Measurements from ENCODE around the gene EIF1B. TPM values are rescaled to one million over a fixed set of nuclear protein-coding genes. Genes with fewer than 3 reads are reported as not detected.
A peak's percentile ranks its signal among the peaks of the same experiment; 100 is the strongest.

Gene EIF1B
- total RNA-seq, 1 experiment from 2014 or later: 10.0 TPM

DNA sequence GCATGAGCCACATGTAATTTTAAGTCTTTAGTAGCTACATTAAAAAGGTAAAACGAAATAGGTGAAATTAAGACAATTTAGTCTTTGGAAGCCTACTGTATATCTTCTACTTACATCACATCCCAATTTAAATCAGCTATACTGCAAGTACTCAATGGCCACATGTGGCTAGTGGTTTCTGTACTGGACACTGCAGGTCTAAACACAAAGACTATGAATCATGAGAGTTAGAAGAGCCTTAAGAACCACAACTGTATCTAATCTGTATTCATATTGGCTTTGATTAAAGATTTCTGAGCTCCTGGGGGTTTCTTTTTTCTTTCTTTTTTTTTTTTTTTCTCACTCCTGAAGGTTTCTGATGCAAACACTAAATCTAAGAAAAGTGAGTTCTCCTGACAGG is 2.3 kb upstream of the EIF1B start:
- ChIA-PET POLR2A (ENCODE audit: unreplicated experiment) (interaction anchor here (0.6 kb wide), 1 partner anchor 1277 kb away, joined by 3 read pairs; no protein-coding TSS in a partner anchor), CTCF (interaction anchor here (0.6 kb wide), 1 partner anchor 161 kb away, joined by 7 read pairs; no protein-coding TSS in a partner anchor)
- H3K27me3 ChIP-seq (ENCODE audit: low read length): no peaks in the 10 kb centered on the region
- TF ChIP-seq EZH2 (IDR thresholded peaks at IDR 0.05; ENCODE audit: low read length, unreplicated experiment): no peak
- H3K9me2 ChIP-seq (replicated peaks; ENCODE audit: low read length): no peaks in the 10 kb centered on the region
- H3K79me2 ChIP-seq (ENCODE audit: low read length): peaks cover 20% of the 10 kb centered on the region
- no peaks in the 10 kb centered on the region for H3K9me3 ChIP-seq (ENCODE audit: low read length)
- no peaks in the 10 kb centered on the region for H3F3A ChIP-seq (ENCODE audit: low read length, unreplicated experiment)
- intact Hi-C loops (cut with micrococcal nuclease): no loop called here
- no TSS peak for BruUV-seq (replicated peaks)
- no peak overlapping the region for H3K9ac ChIP-seq (ENCODE audit: low read length)
- H2AFZ ChIP-seq (ENCODE audit: low read length): no peak overlapping the region
- ATAC-seq (no peak), DNase-seq (no peak)
- H3K36me3 ChIP-seq (ENCODE audit: low read depth, low read length): peaks cover 10% of the 10 kb centered on the region; the same call in 1 of the 2 replicates
- no peaks in the 10 kb centered on the region for H4K20me1 ChIP-seq (ENCODE audit: low read length)
- no peak overlapping the region for H3K4me2 ChIP-seq (ENCODE audit: low read length)
- H3K4me3 ChIP-seq (ENCODE audit: low read length): no peak overlapping the region
- peaks cover 14% of the 10 kb centered on the region; the same call in 1 of the 2 replicates for H3K4me1 ChIP-seq (ENCODE audit: insufficient read depth, low read length)
- H3K27ac ChIP-seq (ENCODE audit: low read length): no peak overlapping the region

DNA sequence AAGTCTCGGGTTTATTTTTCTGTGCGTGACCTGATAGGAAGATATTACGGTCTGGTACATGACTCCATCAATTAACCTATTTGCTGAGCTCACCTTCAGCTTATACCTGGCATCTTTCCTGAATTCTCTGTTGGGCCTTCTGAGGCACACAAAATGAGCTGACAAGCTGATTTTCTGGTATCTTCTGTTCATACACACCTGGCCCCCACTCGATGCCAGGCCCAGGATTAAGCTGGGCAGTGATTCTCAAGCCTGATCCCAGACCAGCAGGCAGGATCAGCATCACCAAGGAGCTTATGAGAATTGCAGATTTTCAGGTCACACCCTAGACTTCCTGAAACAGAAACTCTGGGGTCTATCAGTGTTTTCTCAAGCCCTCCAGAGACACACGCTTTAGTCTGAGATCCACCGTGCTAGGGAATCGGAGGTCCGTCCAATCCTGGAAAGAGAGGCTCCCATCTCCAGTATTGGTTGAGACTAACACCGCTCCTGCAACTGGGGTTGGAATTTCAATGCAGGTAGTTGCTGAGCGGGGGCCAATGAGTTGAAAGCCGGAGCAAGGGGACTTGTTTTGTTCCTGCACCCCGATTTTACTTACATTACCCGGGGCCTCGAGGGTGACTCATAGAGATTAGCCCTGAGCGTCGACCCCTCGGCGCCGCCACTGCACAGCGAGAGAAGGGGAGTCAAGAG is 636 bp upstream of the EIF1B start:
- POLR2A ChIA-PET (ENCODE audit: unreplicated experiment): no interaction called here
- TSS peak; percentile 76 for BruUV-seq (replicated peaks)
- no peak overlapping the region for H3K27ac ChIP-seq (ENCODE audit: low read length)

DNA sequence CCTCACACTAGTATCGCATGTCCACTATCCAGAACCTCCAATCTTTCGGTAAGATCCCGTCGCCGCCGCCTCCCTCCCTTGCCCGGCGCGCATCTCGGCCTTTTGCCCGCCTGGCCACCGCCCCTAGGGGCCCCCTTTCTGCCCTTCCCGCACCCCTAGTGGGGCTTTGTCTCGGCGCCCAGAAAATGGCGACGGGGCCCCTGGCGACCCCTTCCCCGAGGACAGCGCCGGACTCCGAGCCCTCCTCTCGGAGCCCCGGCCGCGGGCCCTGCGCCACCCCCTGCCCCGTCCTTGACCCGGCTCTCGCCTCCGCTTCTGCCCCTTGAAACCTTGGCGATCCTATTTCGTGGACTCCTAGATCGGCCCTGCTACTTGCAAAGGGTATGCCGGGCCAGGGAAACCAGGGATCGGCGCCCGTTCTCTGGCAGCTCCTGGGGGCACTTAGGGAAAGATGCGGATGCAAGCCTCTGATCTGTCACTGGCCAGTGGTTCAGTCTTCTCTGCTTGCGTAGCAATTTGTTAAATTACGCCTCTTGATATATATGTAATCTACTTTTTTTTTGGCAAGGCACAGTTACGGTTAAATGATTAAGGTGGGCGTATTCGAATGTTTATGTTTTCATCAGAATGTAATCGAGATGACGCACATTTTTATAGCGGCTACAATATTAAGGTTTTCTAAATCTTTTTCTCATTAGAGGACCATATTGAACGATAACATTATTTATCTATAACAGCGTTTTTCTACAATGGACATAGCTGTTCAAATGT is 603 bp downstream of the EIF1B start:
- H3K27ac ChIP-seq (ENCODE audit: low read length): peak overlapping the region; percentile 25; the same call in 1 of the 2 replicates
- H3K9me2 ChIP-seq (replicated peaks; ENCODE audit: low read length): no peaks in the 10 kb centered on the region
- peak overlapping the region; percentile 96 for H2AFZ ChIP-seq (ENCODE audit: low read length)
- ATAC-seq: peak; percentile 40
- peak overlapping the region; percentile 93 for H3K4me3 ChIP-seq (ENCODE audit: low read length)
- no peaks in the 10 kb centered on the region for H3F3A ChIP-seq (ENCODE audit: low read length, unreplicated experiment)
- peaks cover 20% of the 10 kb centered on the region for H3K79me2 ChIP-seq (ENCODE audit: low read length)
- CTCF ChIA-PET: no interaction called here
- peak overlapping the region; percentile 86 for H3K4me2 ChIP-seq (ENCODE audit: low read length)
- peak overlapping the region; percentile 90 for H3K9ac ChIP-seq (ENCODE audit: low read length)
- H3K9me3 ChIP-seq (ENCODE audit: low read length): no peaks in the 10 kb centered on the region
- H4K20me1 ChIP-seq (ENCODE audit: low read length): no peaks in the 10 kb centered on the region
- TF ChIP-seq EZH2 (IDR thresholded peaks at IDR 0.05; ENCODE audit: low read length, unreplicated experiment): no peak
- TF ChIP-seq, protein P1, sequence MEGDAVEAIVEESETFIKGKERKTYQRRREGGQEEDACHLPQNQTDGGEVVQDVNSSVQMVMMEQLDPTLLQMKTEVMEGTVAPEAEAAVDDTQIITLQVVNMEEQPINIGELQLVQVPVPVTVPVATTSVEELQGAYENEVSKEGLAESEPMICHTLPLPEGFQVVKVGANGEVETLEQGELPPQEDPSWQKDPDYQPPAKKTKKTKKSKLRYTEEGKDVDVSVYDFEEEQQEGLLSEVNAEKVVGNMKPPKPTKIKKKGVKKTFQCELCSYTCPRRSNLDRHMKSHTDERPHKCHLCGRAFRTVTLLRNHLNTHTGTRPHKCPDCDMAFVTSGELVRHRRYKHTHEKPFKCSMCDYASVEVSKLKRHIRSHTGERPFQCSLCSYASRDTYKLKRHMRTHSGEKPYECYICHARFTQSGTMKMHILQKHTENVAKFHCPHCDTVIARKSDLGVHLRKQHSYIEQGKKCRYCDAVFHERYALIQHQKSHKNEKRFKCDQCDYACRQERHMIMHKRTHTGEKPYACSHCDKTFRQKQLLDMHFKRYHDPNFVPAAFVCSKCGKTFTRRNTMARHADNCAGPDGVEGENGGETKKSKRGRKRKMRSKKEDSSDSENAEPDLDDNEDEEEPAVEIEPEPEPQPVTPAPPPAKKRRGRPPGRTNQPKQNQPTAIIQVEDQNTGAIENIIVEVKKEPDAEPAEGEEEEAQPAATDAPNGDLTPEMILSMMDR (conservative IDR thresholded peaks at IDR 0.05; ENCODE audit: low read depth, low read length): no peak
- TF ChIP-seq EZH2phosphoT487 (IDR thresholded peaks at IDR 0.05; ENCODE audit: borderline replicate concordance, low read length): no peak
- POLR2A ChIA-PET (ENCODE audit: unreplicated experiment): interaction anchor here (0.7 kb wide), 1 partner anchor 105 kb away, joined by 6 read pairs; no protein-coding TSS in a partner anchor
- H3K36me3 ChIP-seq (ENCODE audit: low read depth, low read length): peaks cover 17% of the 10 kb centered on the region
- H3K4me1 ChIP-seq (ENCODE audit: insufficient read depth, low read length): peaks cover 14% of the 10 kb centered on the region; the same call in 1 of the 2 replicates
- TSS peak; percentile 54 for BruUV-seq (replicated peaks)
- peak; percentile 32 for DNase-seq
- intact Hi-C loops (cut with micrococcal nuclease): loop anchor here (1.0 to 10.0 kb wide), 3 partner anchors 143 to 895 kb away; partner anchors contain the start of gene ZNF621
- no peaks in the 10 kb centered on the region for H3K27me3 ChIP-seq (ENCODE audit: low read length)

More for the DNA sequence above, 636 bp upstream of the EIF1B start:
- no peaks in the 10 kb centered on the region for H3K27me3 ChIP-seq (ENCODE audit: low read length)
- H3F3A ChIP-seq (ENCODE audit: low read length, unreplicated experiment): no peaks in the 10 kb centered on the region
- peak overlapping the region; percentile 80 for H3K4me2 ChIP-seq (ENCODE audit: low read length)
- H3K4me1 ChIP-seq (ENCODE audit: insufficient read depth, low read length): peaks cover 14% of the 10 kb centered on the region; the same call in 1 of the 2 replicates
- peak overlapping the region; percentile 93 for H3K4me3 ChIP-seq (ENCODE audit: low read length)
- peak overlapping the region; percentile 53; the same call in 1 of the 2 replicates for H3K9ac ChIP-seq (ENCODE audit: low read length)
- H2AFZ ChIP-seq (ENCODE audit: low read length): peak overlapping the region; percentile 87
- H3K9me2 ChIP-seq (replicated peaks; ENCODE audit: low read length): no peaks in the 10 kb centered on the region
- no peaks in the 10 kb centered on the region for H3K9me3 ChIP-seq (ENCODE audit: low read length)
- no peaks in the 10 kb centered on the region for H4K20me1 ChIP-seq (ENCODE audit: low read length)
- ATAC-seq (no peak), DNase-seq (no peak)
- peaks cover 17% of the 10 kb centered on the region for H3K36me3 ChIP-seq (ENCODE audit: low read depth, low read length)
- TF ChIP-seq EZH2phosphoT487 (IDR thresholded peaks at IDR 0.05; ENCODE audit: borderline replicate concordance, low read length) (no peak), EZH2 (IDR thresholded peaks at IDR 0.05; ENCODE audit: low read length, unreplicated experiment) (no peak)
- TF ChIP-seq, protein P1 (conservative IDR thresholded peaks at IDR 0.05; ENCODE audit: low read depth, low read length): no peak
- H3K79me2 ChIP-seq (ENCODE audit: low read length): peaks cover 20% of the 10 kb centered on the region
- intact Hi-C loops (cut with micrococcal nuclease): loop anchor here (1.0 kb wide), 1 partner anchor 215 kb away; the partner anchor contains the start of gene ZNF621
- CTCF ChIA-PET: interaction anchor here (0.5 to 1.5 kb wide), 7 partner anchors 8 to 1754 kb away, joined by 3 to 12 read pairs (median 4); no protein-coding TSS in a partner anchor

Data from PC-3 (cell line).